GM12864 (cell line): ENCODE results near the gene CDC42EP1.

ENCODE experiments used
- DNase-seq: peaks from one replicate; pipeline ENCODE4 v3.0.0-alpha.2; 2011; ENCODE audit warnings: low read depth
- H3K4me3 ChIP-seq: 2 replicates; pipeline ENCODE4 v1.5.1; 2011; ENCODE audit warnings: mild to moderate bottlenecking, low read depth, low read length, control low read depth
- CTCF ChIP-seq: IDR thresholded peaks from 2 replicates; pipeline ENCODE4 v1.5.1; 2011; ENCODE audit warnings: low read depth, mild to moderate bottlenecking, moderate library complexity, low read length, control low read depth, inconsistent platforms; ENCODE audit errors: missing control alignments

CDC42EP1 gene

GRCh38 chr22:37610480-37611129, 50.3 kb downstream of the CDC42EP1 start:
- TF ChIP-seq CTCF, result no peak
- H3K4me3 ChIP-seq, result peak overlapping the region; percentile 76; the same call in 1 of the 2 replicates
- DNase-seq, result no peak

- no peak overlapping the region for H3K4me3 ChIP-seq
- DNase-seq, result no peak
- TF ChIP-seq CTCF, result no peak
These were observed 50.9 kb downstream of the CDC42EP1 start for GRCh38 chr22:37611207-37611606.

GRCh38 chr22:37616201-37617083, 56.2 kb downstream of the CDC42EP1 start:
- H3K4me3 ChIP-seq, result no peak overlapping the region
- TF ChIP-seq CTCF, result no peak
- DNase-seq, result no peak

GRCh38 chr22:37617431-37617830, 57.2 kb downstream of the CDC42EP1 start:
- no peak overlapping the region for H3K4me3 ChIP-seq
- DNase-seq, result no peak
- no peak for TF ChIP-seq CTCF

GRCh38 chr22:37618072-37618656, 57.9 kb downstream of the CDC42EP1 start:
- H3K4me3 ChIP-seq, result no peak overlapping the region
- TF ChIP-seq CTCF, result no peak
- DNase-seq, result no peak

- no peak overlapping the region for H3K4me3 ChIP-seq
- DNase-seq, result no peak
- TF ChIP-seq CTCF, result no peak
These were observed 58.4 kb downstream of the CDC42EP1 start for GRCh38 chr22:37618674-37619073.
